HG03571 (cell line): ENCODE data around the gene WDR36.
A peak's percentile ranks its signal among the peaks of the same experiment; 100 is the strongest.
"Not testable (repeated sequence)": the region's sequence is repeated elsewhere in the genome, so short reads cannot be mapped to it uniquely, and the experiment has no call there.

Experiments used
- ATAC-seq: cut with Tn5 transposase; IDR thresholded peaks from one replicate; pipeline ENCODE4 v1.9.1; 2021; ENCODE audit not compliant: unreplicated experiment

Gene WDR36

GRCh38 chr5:111134864-111135263 is 42.7 kb downstream of the WDR36 start:
- ATAC-seq, result no peak

- ATAC-seq, result no peak
Observed at GRCh38 chr5:111135363-111135762, 43.2 kb downstream of the WDR36 start.

GRCh38 chr5:111135946-111136345 is 43.8 kb downstream of the WDR36 start:
- ATAC-seq, result no peak

- no peak for ATAC-seq
Observed at GRCh38 chr5:111138096-111138495, 45.9 kb downstream of the WDR36 start.

- ATAC-seq, result not testable (repeated sequence)
Observed at GRCh38 chr5:111141471-111141870, 49.3 kb downstream of the WDR36 start.

- ATAC-seq, result no peak
Observed at GRCh38 chr5:111142932-111143331, 50.8 kb downstream of the WDR36 start.

- peak; percentile 29 for ATAC-seq
Observed at GRCh38 chr5:111143910-111144309, 51.8 kb downstream of the WDR36 start.

GRCh38 chr5:111144352-111144930 is 52.3 kb downstream of the WDR36 start:
- ATAC-seq, result peak; percentile 91

GRCh38 chr5:111146053-111146452 is 53.9 kb downstream of the WDR36 start:
- no peak for ATAC-seq

- no peak for ATAC-seq
Observed at GRCh38 chr5:111147502-111147901, 55.4 kb downstream of the WDR36 start.

GRCh38 chr5:111151998-111152397 is 59.9 kb downstream of the WDR36 start:
- no peak for ATAC-seq

- ATAC-seq, result no peak
Observed at GRCh38 chr5:111153483-111153882, 61.3 kb downstream of the WDR36 start.

GRCh38 chr5:111153945-111154344 is 61.8 kb downstream of the WDR36 start:
- ATAC-seq, result no peak

- peak; percentile 82 for ATAC-seq
Observed at GRCh38 chr5:111158105-111158744, 66.1 kb downstream of the WDR36 start.

- ATAC-seq, result no peak
Observed at GRCh38 chr5:111159845-111160244, 67.7 kb downstream of the WDR36 start.

GRCh38 chr5:111163000-111163399 is 70.9 kb downstream of the WDR36 start:
- no peak for ATAC-seq

GRCh38 chr5:111165058-111165457 is 72.9 kb downstream of the WDR36 start:
- ATAC-seq, result no peak

- ATAC-seq, result no peak
Observed at GRCh38 chr5:111167551-111167950, 75.4 kb downstream of the WDR36 start.

GRCh38 chr5:111168608-111169007 is 76.5 kb downstream of the WDR36 start:
- no peak for ATAC-seq

- no peak for ATAC-seq
Observed at GRCh38 chr5:111169269-111169668, 77.1 kb downstream of the WDR36 start.

- ATAC-seq, result no peak
Observed at GRCh38 chr5:111170279-111170678, 78.1 kb downstream of the WDR36 start.

- no peak for ATAC-seq
Observed at GRCh38 chr5:111172504-111172903, 80.4 kb downstream of the WDR36 start.

- no peak for ATAC-seq
Observed at GRCh38 chr5:111173476-111173875, 81.3 kb downstream of the WDR36 start.
